Lung (tissue), 12 donors: ENCODE data around the gene SYNPR. TPM values are rescaled to one million over a fixed set of nuclear protein-coding genes. Genes with fewer than 3 reads are reported as not detected.

ENCODE experiments used
- ATAC-seq: fragments of 200-7000 bp; cut with Tn5 transposase; one replicate; pipeline ENCODE4 v1.9.1; 2020; ENCODE audit warnings: moderate number of reproducible peaks; ENCODE audit not compliant: insufficient read depth, low FRiP score
- DNase-seq, 3 donors: peaks; one replicate each; pipeline ENCODE4 v3.0.0-alpha.2; 2013 to 2017
- H3K27ac ChIP-seq, 2 donors: one replicate each; pipeline ENCODE4 v1.5.1; 2013; ENCODE audit warnings: mild to moderate bottlenecking in 2 of 2, moderate library complexity in 2 of 2, control low read depth in 1 of 2, inconsistent platforms in 1 of 2, low read depth in 1 of 2, low read length in 1 of 2
- H3K27me3 ChIP-seq, 3 donors: one replicate each; pipeline ENCODE4 v1.5.1; 2013; ENCODE audit warnings: low read length in 2 of 3; ENCODE audit not compliant: control insufficient read depth in 3 of 3, insufficient read depth in 3 of 3
- H3K36me3 ChIP-seq, 4 donors: one replicate each; pipeline ENCODE4 v1.5.1; 2013; ENCODE audit warnings: low read length in 4 of 4, mild to moderate bottlenecking in 1 of 4, moderate library complexity in 1 of 4; ENCODE audit not compliant: control insufficient read depth in 4 of 4, insufficient read depth in 4 of 4
- H3K4me1 ChIP-seq, 5 donors: one replicate each; pipeline ENCODE4 v1.5.1; 2013; ENCODE audit warnings: low read length in 5 of 5, mild to moderate bottlenecking in 2 of 5, moderate library complexity in 1 of 5; ENCODE audit not compliant: control insufficient read depth in 5 of 5, insufficient read depth in 5 of 5
- H3K4me3 ChIP-seq: one replicate; pipeline ENCODE4 v1.5.1; 2013; ENCODE audit warnings: mild to moderate bottlenecking, control low read depth, moderate library complexity
- H3K9ac ChIP-seq, 2 donors: one replicate each; pipeline ENCODE4 v1.5.1; 2013; ENCODE audit warnings: low read length in 2 of 2, control low read depth in 1 of 2; ENCODE audit not compliant: insufficient read depth in 1 of 2
- H3K9me3 ChIP-seq, 4 donors: one replicate each; pipeline ENCODE4 v1.5.1; 2013; ENCODE audit warnings: low read length in 3 of 4, mild to moderate bottlenecking in 1 of 4, moderate library complexity in 1 of 4; ENCODE audit not compliant: control insufficient read depth in 4 of 4, insufficient read depth in 3 of 4
- CTCF ChIP-seq: IDR thresholded peaks from 2 replicates; pipeline ENCODE4 v1.5.1; 2012; ENCODE audit warnings: mild to moderate bottlenecking; ENCODE audit errors: control extremely low read depth, extremely low read depth
- WGBS, 2 donors: extraction: QIAGEN DNeasy Blood & Tissue Kit; methylation state at CpG; one replicate each; pipeline ENCODE4 v1.1.7; 2013; 5-methylcytosine and 5-hydroxymethylcytosine counted together
- polyA plus RNA-seq, 2 donors: library from polyadenylated mRNA; stranded (reverse); fragments of 200-250 nt; gene quantifications; one replicate each; pipeline ENCODE4 v1.2.1, GENCODE V29; 2013
- total RNA-seq, 2 donors: library from RNA; depleted of rRNA in 1 of 2; stranded (reverse); fragments of >200 nt in 1 of 2; gene quantifications; one replicate each; pipeline ENCODE4 v1.2.1, GENCODE V29; 2014 to 2021
- donor health status: control.
- donor health status: control.
- donor health status: Bipolar disorder and iron deficiency.
- donor health status: healthy.
- donor health status: DM: yes; HTN: yes; CAD: no.

Gene SYNPR
- total and polyA plus RNA-seq, 4 donors: 0.43 TPM; not detected in 3

DNA sequence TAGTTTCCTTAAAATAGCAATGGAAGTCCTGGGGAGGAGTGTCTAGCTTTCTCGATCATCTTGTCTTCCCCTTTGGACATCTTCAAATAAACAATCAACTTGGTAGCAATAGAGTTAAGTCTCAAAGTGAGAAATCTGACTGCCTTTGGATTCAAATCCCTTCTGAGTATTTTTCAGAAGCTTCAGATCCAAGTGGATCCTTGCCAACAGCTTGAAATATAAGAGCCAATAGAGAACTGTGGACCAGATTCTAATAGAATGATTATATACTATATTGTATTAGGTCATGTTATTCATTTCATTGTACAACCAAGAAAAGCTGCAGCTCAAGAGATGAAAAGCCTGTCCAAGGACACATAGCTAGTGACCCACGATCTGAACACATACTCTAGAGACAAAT lies 60.2 kb downstream of the SYNPR start:
- no peak overlapping the region for H3K27ac ChIP-seq
- DNase-seq: no peak
- TF ChIP-seq CTCF: no peak

DNA sequence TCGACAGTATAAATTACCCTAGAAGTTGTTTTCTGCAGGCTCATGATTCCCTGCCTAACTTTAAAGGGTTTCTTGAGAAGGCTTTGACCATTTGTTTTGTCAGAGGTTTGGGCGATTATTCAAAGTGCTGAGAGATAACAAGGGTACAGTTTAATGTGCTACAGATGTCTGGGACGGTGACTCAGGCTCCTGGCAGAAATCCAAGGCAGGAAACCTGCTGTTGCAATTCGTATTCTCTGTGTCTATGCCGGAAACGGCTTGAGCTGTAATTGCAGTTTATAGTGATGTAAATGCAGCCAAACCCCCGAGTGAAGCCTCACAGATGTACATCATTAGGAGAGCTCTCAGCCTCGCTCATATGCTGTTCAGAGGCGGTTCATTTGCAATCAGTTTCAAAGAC lies 65.6 kb downstream of the SYNPR start:
- Histone ChIP-seq H3K9me3 (peaks cover 0 to 3% (median 0%) of the 10 kb centered on the region in 4 donors), H3K27me3 (no peaks in the 10 kb centered on the region), H3K36me3 (no peaks in the 10 kb centered on the region), H3K27ac (no peak overlapping the region), H3K9ac (no peak overlapping the region), H3K4me3 (no peak overlapping the region), H3K4me1 (peaks cover 0 to 9% (median 2%) of the 10 kb centered on the region in 5 donors)
- peak; percentile 81 to 91 (median 85) for DNase-seq
- 2 to 3% methylated on average over 9 of the region's 9 CpGs for WGBS, 2 donors
- ATAC-seq: peak; percentile 72
- TF ChIP-seq CTCF: no peak

More for the DNA sequence above, 60.2 kb downstream of the SYNPR start:
- H3K4me1 ChIP-seq: peaks cover 0 to 2% (median 1%) of the 10 kb centered on the region in 5 donors
- no peak for ATAC-seq
- H3K27me3 ChIP-seq: no peaks in the 10 kb centered on the region
- no peak overlapping the region for H3K9ac ChIP-seq
- no peaks in the 10 kb centered on the region for H3K36me3 ChIP-seq
- peaks cover 0 to 3% (median 0%) of the 10 kb centered on the region in 4 donors for H3K9me3 ChIP-seq
- no peak overlapping the region for H3K4me3 ChIP-seq
- WGBS, 2 donors: 62 to 74% methylated on average over 2 of the region's 2 CpGs

DNA sequence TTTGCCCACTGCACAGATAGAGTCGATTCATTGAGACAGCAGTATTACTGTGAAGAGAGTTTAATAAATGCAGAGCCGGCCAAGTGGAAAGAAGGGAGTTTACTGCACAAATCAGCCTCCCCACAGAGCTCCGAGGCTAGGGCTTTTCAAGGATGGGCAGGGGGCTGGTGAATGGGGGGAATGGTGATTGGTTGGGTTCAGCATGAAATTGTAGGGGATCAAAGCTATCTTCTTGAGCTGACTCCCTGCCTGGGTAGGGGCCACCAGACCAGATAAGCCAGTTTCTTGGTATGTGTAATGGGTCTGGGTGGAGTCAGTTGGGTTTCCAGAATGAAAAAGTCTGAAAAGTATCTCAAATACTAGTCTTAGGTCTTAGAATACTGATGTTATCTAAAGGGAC lies 66.6 kb downstream of the SYNPR start:
- Histone ChIP-seq H3K9ac (no peak overlapping the region), H3K9me3 (peaks cover 0 to 3% (median 0%) of the 10 kb centered on the region in 4 donors), H3K4me1 (peaks cover 0 to 9% (median 2%) of the 10 kb centered on the region in 5 donors), H3K27me3 (no peaks in the 10 kb centered on the region), H3K27ac (no peak overlapping the region), H3K4me3 (no peak overlapping the region), H3K36me3 (no peaks in the 10 kb centered on the region)
- ATAC-seq: no peak
- no peak for DNase-seq
- no peak for TF ChIP-seq CTCF
- WGBS, 2 donors: 62 to 63% methylated on average over 3 of the region's 3 CpGs
